ENCODE data around the gene MATCAP1. TPM values are rescaled to one million over a fixed set of nuclear protein-coding genes. Genes with fewer than 3 reads are reported as not detected.
A peak's percentile ranks its signal among the peaks of the same experiment; 100 is the strongest.

Gene MATCAP1
- total and polyA plus RNA-seq, 2 donors (not counting 1 experiment from before 2014, with no cell fraction given) = 6.2 to 8.9 TPM

DNA sequence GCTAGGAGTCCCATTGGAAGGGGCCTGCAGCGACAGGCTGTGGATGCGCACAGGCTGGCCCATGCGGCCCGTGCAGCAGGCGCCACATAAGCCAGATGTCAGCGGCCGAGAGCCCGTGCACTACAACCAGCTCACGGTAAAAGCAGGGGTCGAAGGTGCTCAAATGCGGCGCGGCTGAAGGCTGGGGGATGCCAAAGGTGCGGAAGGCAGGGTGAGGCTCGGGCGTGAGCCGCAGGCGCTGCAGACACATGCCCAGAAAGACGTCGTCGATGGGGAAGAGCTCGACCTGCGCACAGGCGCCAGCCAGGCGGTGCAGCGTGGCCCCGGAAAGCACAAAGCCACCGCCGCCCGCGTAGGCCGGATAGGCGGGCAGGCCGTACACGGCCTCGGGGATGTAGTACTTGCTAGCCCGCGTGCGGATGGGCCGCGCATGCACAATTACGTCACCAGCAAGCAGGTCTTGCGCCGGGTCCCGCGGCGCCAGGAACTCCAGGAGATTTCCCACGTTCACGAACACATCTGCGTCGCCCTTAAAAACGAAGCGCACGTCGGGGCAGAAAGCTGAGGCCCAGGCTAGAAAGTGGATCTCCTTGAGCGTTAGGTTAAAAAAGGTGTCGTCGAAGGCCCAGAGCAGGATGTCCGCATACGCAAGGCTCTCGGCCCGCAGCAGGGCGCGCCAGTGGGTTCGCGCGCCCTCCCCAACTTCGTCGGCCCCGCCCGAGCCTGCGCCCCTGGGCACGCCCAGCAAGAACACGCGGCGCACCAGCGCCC, 34.3 kb downstream of the MATCAP1 start:
- DNase-seq = no peak
- CTCF ChIA-PET = interaction anchor here (0.6 to 1.2 kb wide), 3 partner anchors 8 to 31 kb away, joined by 3 read pairs; no protein-coding TSS in a partner anchor
- H4K20me1 ChIP-seq (ENCODE audit: control insufficient read depth, insufficient read depth, low read length, poor library complexity, severe bottlenecking) = peaks cover 8% of the 10 kb centered on the region
- H3K9me3 Mint-ChIP-seq (ENCODE audit: insufficient read depth) = no peaks in the 10 kb centered on the region
- no peak for TF ChIP-seq EZH2 (IDR thresholded peaks at IDR 0.05; ENCODE audit: borderline replicate concordance, insufficient read depth, low read depth, low read length, poor library complexity, severe bottlenecking)
- peaks cover 0 to 40% of the 10 kb centered on the region in 2 experiments for H3K36me3 ChIP-seq (replicated peaks in 1 of 2; ENCODE audit: control extremely low read depth in 1 of 2, control insufficient read depth in 1 of 2, extremely low read depth in 1 of 2, insufficient read depth in 2 of 2, low read length in 1 of 2)
- H3K27ac Mint-ChIP-seq = no peak overlapping the region
- H3K9ac ChIP-seq (ENCODE audit: low read length) = no peak overlapping the region
- peaks cover 0 to 19% (median 0%) of the 10 kb centered on the region in 3 donors for H3K9me3 ChIP-seq (ENCODE audit: control extremely low read depth in 1 of 3, control insufficient read depth in 2 of 3, insufficient read depth in 1 of 3, low read length in 2 of 3)
- 85% methylated on average over 77 of the region's 77 CpGs for WGBS (ENCODE audit: insufficient coverage)
- ATAC-seq (ENCODE audit: low read depth) = no peak
- intact Hi-C loops (cut with micrococcal nuclease) = no loop called here
- peaks cover 10 to 14% of the 10 kb centered on the region in 2 donors for H3K4me1 ChIP-seq (ENCODE audit: control insufficient read depth in 2 of 2, insufficient read depth in 2 of 2, low read length in 2 of 2)
- H3K4me2 ChIP-seq (replicated peaks; ENCODE audit: low read depth, low read length, poor library complexity, severe bottlenecking) = peak overlapping the region; percentile 79
- peaks cover 0 to 28% (median 10%) of the 10 kb centered on the region in 4 experiments for H3K27me3 ChIP-seq (replicated peaks in 1 of 4; ENCODE audit: control extremely low read depth in 1 of 4, control insufficient read depth in 3 of 4, insufficient read depth in 4 of 4, low read length in 3 of 4)
- no peak overlapping the region for H3K4me3 ChIP-seq (ENCODE audit: control extremely low read depth in 1 of 5, extremely low read depth in 1 of 5, insufficient read depth in 1 of 5, low read depth in 2 of 5, low read length in 4 of 5)
- H3K4me1 Mint-ChIP-seq = peaks cover 19% of the 10 kb centered on the region
- H3K27me3 Mint-ChIP-seq = peaks cover 20% of the 10 kb centered on the region
- no peak overlapping the region for H3K27ac ChIP-seq (ENCODE audit: low read length in 2 of 2)
- no peaks in the 10 kb centered on the region for H3K79me2 ChIP-seq (ENCODE audit: control insufficient read depth, insufficient read depth, low read length)
- POLR2A ChIA-PET = no interaction called here
- no peak overlapping the region for H2AFZ ChIP-seq (ENCODE audit: insufficient read depth, low read depth, low read length, poor library complexity, severe bottlenecking)
- no peak overlapping the region for H3K4me3 Mint-ChIP-seq

DNA sequence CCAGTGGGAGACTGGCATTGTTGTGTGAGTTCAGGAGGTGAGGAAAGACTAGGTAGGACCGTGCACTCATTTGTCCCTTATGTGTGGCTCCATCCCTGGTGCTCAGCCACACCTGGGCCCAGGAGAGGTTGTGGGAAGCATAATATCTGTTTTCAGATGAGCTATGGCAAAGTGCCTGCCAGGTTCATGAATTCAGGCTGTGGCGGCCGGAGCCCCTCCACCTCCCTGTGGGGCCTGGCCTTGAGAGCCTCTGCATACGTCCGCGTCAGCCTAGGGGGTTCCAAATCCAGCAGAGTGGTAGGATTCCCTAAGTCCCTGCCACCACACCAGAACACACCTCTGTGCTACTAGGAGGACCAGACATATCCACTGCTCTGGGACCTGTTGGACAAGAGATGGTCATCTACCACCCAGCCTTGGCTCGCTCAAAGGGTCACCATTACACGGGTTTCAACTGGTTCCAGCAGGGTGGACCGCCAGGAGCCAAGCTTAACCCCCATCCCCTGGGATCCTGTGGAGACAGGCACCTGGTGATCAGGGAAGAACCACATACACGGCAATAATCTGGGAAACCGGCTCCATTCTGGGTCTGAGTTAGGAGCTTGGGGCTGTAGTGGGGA, 35.0 kb downstream of the MATCAP1 start:
- H3K4me1 ChIP-seq (ENCODE audit: control insufficient read depth in 2 of 2, insufficient read depth in 2 of 2, low read length in 2 of 2) = peaks cover 10 to 14% of the 10 kb centered on the region in 2 donors
- ChIA-PET POLR2A (no interaction called here), CTCF (interaction anchor here (0.6 to 1.2 kb wide), 3 partner anchors 9 to 30 kb away, joined by 3 read pairs; no protein-coding TSS in a partner anchor)
- Mint-ChIP-seq H3K27me3 (peaks cover 20% of the 10 kb centered on the region), H3K4me1 (peaks cover 16% of the 10 kb centered on the region), H3K4me3 (no peak overlapping the region), H3K9me3 (ENCODE audit: insufficient read depth) (no peaks in the 10 kb centered on the region), H3K27ac (no peak overlapping the region)
- peaks cover under 1% of the 10 kb centered on the region for H4K20me1 ChIP-seq (ENCODE audit: control insufficient read depth, insufficient read depth, low read length, poor library complexity, severe bottlenecking)
- no peak overlapping the region for H3K4me2 ChIP-seq (replicated peaks; ENCODE audit: low read depth, low read length, poor library complexity, severe bottlenecking)
- intact Hi-C loops (cut with micrococcal nuclease) = no loop called here
- no peak overlapping the region for H2AFZ ChIP-seq (ENCODE audit: insufficient read depth, low read depth, low read length, poor library complexity, severe bottlenecking)
- TF ChIP-seq, protein P1, sequence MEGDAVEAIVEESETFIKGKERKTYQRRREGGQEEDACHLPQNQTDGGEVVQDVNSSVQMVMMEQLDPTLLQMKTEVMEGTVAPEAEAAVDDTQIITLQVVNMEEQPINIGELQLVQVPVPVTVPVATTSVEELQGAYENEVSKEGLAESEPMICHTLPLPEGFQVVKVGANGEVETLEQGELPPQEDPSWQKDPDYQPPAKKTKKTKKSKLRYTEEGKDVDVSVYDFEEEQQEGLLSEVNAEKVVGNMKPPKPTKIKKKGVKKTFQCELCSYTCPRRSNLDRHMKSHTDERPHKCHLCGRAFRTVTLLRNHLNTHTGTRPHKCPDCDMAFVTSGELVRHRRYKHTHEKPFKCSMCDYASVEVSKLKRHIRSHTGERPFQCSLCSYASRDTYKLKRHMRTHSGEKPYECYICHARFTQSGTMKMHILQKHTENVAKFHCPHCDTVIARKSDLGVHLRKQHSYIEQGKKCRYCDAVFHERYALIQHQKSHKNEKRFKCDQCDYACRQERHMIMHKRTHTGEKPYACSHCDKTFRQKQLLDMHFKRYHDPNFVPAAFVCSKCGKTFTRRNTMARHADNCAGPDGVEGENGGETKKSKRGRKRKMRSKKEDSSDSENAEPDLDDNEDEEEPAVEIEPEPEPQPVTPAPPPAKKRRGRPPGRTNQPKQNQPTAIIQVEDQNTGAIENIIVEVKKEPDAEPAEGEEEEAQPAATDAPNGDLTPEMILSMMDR (IDR thresholded peaks at IDR 0.05) = no peak
- TF ChIP-seq EZH2 (IDR thresholded peaks at IDR 0.05; ENCODE audit: borderline replicate concordance, insufficient read depth, low read depth, low read length, poor library complexity, severe bottlenecking) = no peak
- no peak overlapping the region for H3K27ac ChIP-seq (ENCODE audit: low read length in 2 of 2)
- DNase-seq (no peak), ATAC-seq (ENCODE audit: low read depth) (no peak)
- no peak overlapping the region for H3K4me3 ChIP-seq (ENCODE audit: control extremely low read depth in 1 of 5, extremely low read depth in 1 of 5, insufficient read depth in 1 of 5, low read depth in 2 of 5, low read length in 4 of 5)
- WGBS (ENCODE audit: insufficient coverage) = 99% methylated on average over 11 of the region's 11 CpGs
- no peaks in the 10 kb centered on the region for H3K79me2 ChIP-seq (ENCODE audit: control insufficient read depth, insufficient read depth, low read length)
- peaks cover 0 to 19% (median 0%) of the 10 kb centered on the region in 3 donors for H3K9me3 ChIP-seq (ENCODE audit: control extremely low read depth in 1 of 3, control insufficient read depth in 2 of 3, insufficient read depth in 1 of 3, low read length in 2 of 3)
- peaks cover 0 to 46% of the 10 kb centered on the region in 2 experiments for H3K36me3 ChIP-seq (replicated peaks in 1 of 2; ENCODE audit: control extremely low read depth in 1 of 2, control insufficient read depth in 1 of 2, extremely low read depth in 1 of 2, insufficient read depth in 2 of 2, low read length in 1 of 2)
- H3K9ac ChIP-seq (ENCODE audit: low read length) = no peak overlapping the region
- H3K27me3 ChIP-seq (replicated peaks in 1 of 4; ENCODE audit: control extremely low read depth in 1 of 4, control insufficient read depth in 3 of 4, insufficient read depth in 4 of 4, low read length in 3 of 4) = peaks cover 0 to 28% (median 10%) of the 10 kb centered on the region in 4 experiments

All from B cell (primary cell).